SU-DHL-6 (cell line): ENCODE results near the gene ISYNA1.
"Not testable (repeated sequence)": the region's sequence is repeated elsewhere in the genome, so short reads cannot be mapped to it uniquely, and the experiment has no call there.

ENCODE experiments used
- EZH2phosphoT487 ChIP-seq: fragments of 200-600 bp; sonication (generic), shearing (Covaris generic); conservative IDR thresholded peaks from 2 replicates; pipeline ENCODE4 v1.6.1; 2018; ENCODE audit warnings: mild to moderate bottlenecking, antibody characterized with exemption, low read length, moderate library complexity, mixed read lengths
- TF ChIP-seq, protein P1 (sequence below): fragments of 200-600 bp; sonication (generic); IDR thresholded peaks from one replicate; pipeline ENCODE4 v1.5.1; 2017; ENCODE audit warnings: antibody characterized with exemption, mild to moderate bottlenecking, low read length, moderate library complexity; ENCODE audit not compliant: insufficient read depth, poor library complexity, severe bottlenecking

DNA sequence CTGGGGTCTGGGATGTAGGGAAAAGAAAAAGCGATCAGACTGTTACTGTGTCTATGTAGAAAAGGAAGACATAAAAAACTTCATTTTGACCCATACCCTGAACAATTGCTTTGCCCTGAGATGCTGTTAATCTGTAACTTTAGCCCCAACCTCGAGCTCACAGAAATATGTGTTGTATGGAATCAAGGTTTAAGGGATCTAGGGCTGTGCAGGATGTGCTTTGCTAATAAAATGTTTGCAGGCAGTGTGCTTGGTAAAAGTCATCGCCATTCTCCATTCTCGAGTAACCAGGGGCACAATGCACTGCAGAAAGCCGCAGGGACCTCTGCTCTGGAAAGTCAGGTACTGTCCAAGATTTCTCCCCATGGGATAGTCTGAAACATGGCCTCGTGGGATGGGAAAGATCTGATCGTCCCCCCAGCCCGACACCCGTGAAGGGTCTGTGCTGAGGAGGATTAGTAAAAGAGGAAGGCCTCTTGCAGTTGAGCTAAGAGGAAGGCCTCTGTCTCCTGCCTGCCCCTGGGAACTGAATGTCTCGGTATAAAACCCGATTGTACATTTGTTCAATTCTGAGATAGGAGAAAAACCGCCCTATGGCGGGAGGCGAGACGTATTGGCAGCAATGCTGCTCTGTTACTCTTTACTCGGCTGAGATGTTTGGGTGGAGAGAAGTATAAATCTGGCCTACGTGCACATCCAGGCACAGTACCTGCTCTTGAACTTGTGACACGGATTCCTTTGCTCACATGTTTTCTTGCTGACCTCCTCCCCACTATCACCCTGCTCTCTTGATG, 35.3 kb downstream of the ISYNA1 start:
- TF ChIP-seq, protein P1, sequence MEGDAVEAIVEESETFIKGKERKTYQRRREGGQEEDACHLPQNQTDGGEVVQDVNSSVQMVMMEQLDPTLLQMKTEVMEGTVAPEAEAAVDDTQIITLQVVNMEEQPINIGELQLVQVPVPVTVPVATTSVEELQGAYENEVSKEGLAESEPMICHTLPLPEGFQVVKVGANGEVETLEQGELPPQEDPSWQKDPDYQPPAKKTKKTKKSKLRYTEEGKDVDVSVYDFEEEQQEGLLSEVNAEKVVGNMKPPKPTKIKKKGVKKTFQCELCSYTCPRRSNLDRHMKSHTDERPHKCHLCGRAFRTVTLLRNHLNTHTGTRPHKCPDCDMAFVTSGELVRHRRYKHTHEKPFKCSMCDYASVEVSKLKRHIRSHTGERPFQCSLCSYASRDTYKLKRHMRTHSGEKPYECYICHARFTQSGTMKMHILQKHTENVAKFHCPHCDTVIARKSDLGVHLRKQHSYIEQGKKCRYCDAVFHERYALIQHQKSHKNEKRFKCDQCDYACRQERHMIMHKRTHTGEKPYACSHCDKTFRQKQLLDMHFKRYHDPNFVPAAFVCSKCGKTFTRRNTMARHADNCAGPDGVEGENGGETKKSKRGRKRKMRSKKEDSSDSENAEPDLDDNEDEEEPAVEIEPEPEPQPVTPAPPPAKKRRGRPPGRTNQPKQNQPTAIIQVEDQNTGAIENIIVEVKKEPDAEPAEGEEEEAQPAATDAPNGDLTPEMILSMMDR, result not testable (repeated sequence)
- not testable (repeated sequence) for TF ChIP-seq EZH2phosphoT487
